ENCODE data around the gene ABCC8. TPM values are rescaled to one million over a fixed set of nuclear protein-coding genes. Genes with fewer than 3 reads are reported as not detected.

The ABCC8 gene
- total RNA-seq, 1 donor from 2014 or later: 4.9 TPM

- Histone ChIP-seq H3K36me3 (no peaks in the 10 kb centered on the region), H3K27ac (no peak overlapping the region), H3K27me3 (ENCODE audit: low read depth) (no peaks in the 10 kb centered on the region), H3K4me1 (no peaks in the 10 kb centered on the region), H3K4me3 (no peak overlapping the region), H3K9me3 (no peaks in the 10 kb centered on the region)
- intact Hi-C loops (cut with DNase I): no loop called here
- DNase-seq (no peak), ATAC-seq (no peak)
- TF ChIP-seq CTCF (IDR thresholded peaks at IDR 0.05): no peak
Observed at GRCh38 chr11:17457396-17458173, 19.1 kb downstream of the ABCC8 start.

GRCh38 chr11:17452668-17453067, 24.0 kb downstream of the ABCC8 start:
- no peaks in the 10 kb centered on the region for H3K36me3 ChIP-seq
- ATAC-seq (no peak), DNase-seq (no peak)
- no peak for TF ChIP-seq CTCF (IDR thresholded peaks at IDR 0.05)
- no peaks in the 10 kb centered on the region for H3K9me3 ChIP-seq
- intact Hi-C loops (cut with DNase I): no loop called here
- H3K4me1 ChIP-seq: no peaks in the 10 kb centered on the region
- H3K27ac ChIP-seq: no peak overlapping the region
- no peak overlapping the region for H3K4me3 ChIP-seq
- H3K27me3 ChIP-seq (ENCODE audit: low read depth): no peaks in the 10 kb centered on the region

- intact Hi-C loops (cut with DNase I): no loop called here
- no peak overlapping the region for H3K27ac ChIP-seq
- H3K4me1 ChIP-seq: no peaks in the 10 kb centered on the region
- H3K36me3 ChIP-seq: no peaks in the 10 kb centered on the region
- DNase-seq (no peak), ATAC-seq (no peak)
- H3K9me3 ChIP-seq: no peaks in the 10 kb centered on the region
- TF ChIP-seq CTCF (IDR thresholded peaks at IDR 0.05): no peak
- no peak overlapping the region for H3K4me3 ChIP-seq
- no peaks in the 10 kb centered on the region for H3K27me3 ChIP-seq (ENCODE audit: low read depth)
Observed at GRCh38 chr11:17449158-17449557, 27.5 kb downstream of the ABCC8 start.

- Histone ChIP-seq H3K4me1 (no peaks in the 10 kb centered on the region), H3K4me3 (no peak overlapping the region), H3K36me3 (no peaks in the 10 kb centered on the region), H3K27ac (no peak overlapping the region), H3K27me3 (ENCODE audit: low read depth) (no peaks in the 10 kb centered on the region), H3K9me3 (no peaks in the 10 kb centered on the region)
- DNase-seq: no peak
- no peak for ATAC-seq
- intact Hi-C loops (cut with DNase I): no loop called here
- TF ChIP-seq CTCF (IDR thresholded peaks at IDR 0.05): no peak
Observed at GRCh38 chr11:17446482-17446881, 30.2 kb downstream of the ABCC8 start.

GRCh38 chr11:17445240-17445795, 31.3 kb downstream of the ABCC8 start:
- intact Hi-C loops (cut with DNase I): no loop called here
- no peaks in the 10 kb centered on the region for H3K4me1 ChIP-seq
- no peak overlapping the region for H3K4me3 ChIP-seq
- no peak overlapping the region for H3K27ac ChIP-seq
- no peak for DNase-seq
- ATAC-seq: no peak
- no peaks in the 10 kb centered on the region for H3K9me3 ChIP-seq
- TF ChIP-seq CTCF (IDR thresholded peaks at IDR 0.05): no peak
- H3K36me3 ChIP-seq: no peaks in the 10 kb centered on the region
- H3K27me3 ChIP-seq (ENCODE audit: low read depth): peaks cover 4% of the 10 kb centered on the region
